BJ (cell line): ENCODE data around the gene RPP40. TPM values are rescaled to one million over a fixed set of nuclear protein-coding genes. Genes with fewer than 3 reads are reported as not detected.

Experiments
- CTCF ChIA-PET: fragments of 350-600 bp; formaldehyde crosslinking; extraction: SDS; loops from one replicate; lab custom pipeline; 2021; ENCODE audit warnings: antibody characterized with exemption, inconsistent platforms; lab: Yijun Ruan, JAX
- POLR2A ChIA-PET: fragments of 300-600 bp; sonication (Branson Sonifier 250); formaldehyde crosslinking; extraction: SDS; loops from one replicate; lab custom pipeline; 2021; ENCODE audit warnings: antibody characterized with exemption; lab: Charles Lee
- DNase-seq: peaks from one replicate; pipeline ENCODE4 v3.0.0-alpha.2; 2011; ENCODE audit warnings: low read depth
- H3K27me3 ChIP-seq: 2 replicates; pipeline ENCODE4 v1.6.0; 2011; ENCODE audit warnings: low read length; ENCODE audit not compliant: control insufficient read depth, insufficient read depth
- H3K36me3 ChIP-seq: 2 replicates; pipeline ENCODE4 v1.5.1; 2011; ENCODE audit warnings: low read length; ENCODE audit not compliant: control insufficient read depth, insufficient read depth
- H3K4me3 ChIP-seq: 2 replicates; pipeline ENCODE4 v1.5.1; 2011; ENCODE audit warnings: low read depth, mild to moderate bottlenecking, control low read depth, low read length
- polyA plus RNA-seq: library from polyadenylated mRNA; depleted of rRNA; stranded (reverse); fragments of >200 nt; gene quantifications from 2 replicates; pipeline ENCODE4 v1.2.3, GENCODE V29; 2011
- TF ChIP-seq, protein P1 (sequence below): IDR thresholded peaks from 2 replicates; pipeline ENCODE4 v1.5.1; 2011; ENCODE audit warnings: low read depth, mild to moderate bottlenecking, control low read depth, inconsistent platforms, low read length, moderate library complexity; ENCODE audit not compliant: insufficient read depth

RPP40 gene
- polyA plus RNA-seq, 1 experiment = 5.6 TPM

DNA sequence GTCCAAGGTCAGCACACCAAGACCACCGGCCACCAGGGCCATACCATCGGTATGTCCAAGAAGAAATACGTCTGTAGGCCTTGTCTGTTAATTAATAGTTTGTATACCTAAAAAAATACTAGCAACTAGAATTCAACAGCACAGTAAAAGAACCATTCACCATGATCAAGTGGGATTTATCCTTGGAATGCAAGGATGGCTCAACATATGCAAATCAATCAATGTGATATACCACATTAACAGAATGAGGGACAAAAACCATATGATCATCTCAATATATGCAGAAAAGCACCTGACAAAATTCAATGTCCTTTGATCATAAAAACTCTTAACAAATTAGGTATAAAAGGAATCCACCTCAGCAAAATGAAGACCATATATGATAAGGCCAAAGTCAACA, 24.4 kb downstream of the RPP40 start:
- no peak for DNase-seq
- ChIA-PET CTCF (no interaction called here), POLR2A (no interaction called here)
- Histone ChIP-seq H3K36me3 (no peaks in the 10 kb centered on the region), H3K4me3 (no peak overlapping the region), H3K27me3 (no peaks in the 10 kb centered on the region; the same call in 1 of the 2 replicates)
- TF ChIP-seq, protein P1, sequence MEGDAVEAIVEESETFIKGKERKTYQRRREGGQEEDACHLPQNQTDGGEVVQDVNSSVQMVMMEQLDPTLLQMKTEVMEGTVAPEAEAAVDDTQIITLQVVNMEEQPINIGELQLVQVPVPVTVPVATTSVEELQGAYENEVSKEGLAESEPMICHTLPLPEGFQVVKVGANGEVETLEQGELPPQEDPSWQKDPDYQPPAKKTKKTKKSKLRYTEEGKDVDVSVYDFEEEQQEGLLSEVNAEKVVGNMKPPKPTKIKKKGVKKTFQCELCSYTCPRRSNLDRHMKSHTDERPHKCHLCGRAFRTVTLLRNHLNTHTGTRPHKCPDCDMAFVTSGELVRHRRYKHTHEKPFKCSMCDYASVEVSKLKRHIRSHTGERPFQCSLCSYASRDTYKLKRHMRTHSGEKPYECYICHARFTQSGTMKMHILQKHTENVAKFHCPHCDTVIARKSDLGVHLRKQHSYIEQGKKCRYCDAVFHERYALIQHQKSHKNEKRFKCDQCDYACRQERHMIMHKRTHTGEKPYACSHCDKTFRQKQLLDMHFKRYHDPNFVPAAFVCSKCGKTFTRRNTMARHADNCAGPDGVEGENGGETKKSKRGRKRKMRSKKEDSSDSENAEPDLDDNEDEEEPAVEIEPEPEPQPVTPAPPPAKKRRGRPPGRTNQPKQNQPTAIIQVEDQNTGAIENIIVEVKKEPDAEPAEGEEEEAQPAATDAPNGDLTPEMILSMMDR = no peak

DNA sequence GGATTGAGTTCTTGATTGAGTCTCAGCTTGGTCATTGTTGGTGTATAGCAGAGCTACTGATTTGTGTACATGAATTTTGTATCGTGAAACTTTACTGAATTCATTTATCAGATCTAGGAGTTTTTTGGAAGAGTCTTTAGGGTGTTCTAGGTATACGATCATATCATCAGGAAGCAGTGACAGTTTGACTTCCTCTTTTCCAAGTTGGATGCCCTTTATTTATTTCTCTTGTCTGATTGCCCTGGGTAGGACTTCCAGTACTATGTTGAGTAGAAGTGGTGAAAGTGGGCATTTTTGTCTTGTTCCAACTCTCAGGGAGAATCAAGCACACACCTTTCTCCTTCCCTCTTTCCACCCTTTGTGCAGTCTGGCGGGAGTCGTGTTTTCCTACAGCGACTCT, 26.4 kb downstream of the RPP40 start:
- POLR2A ChIA-PET = no interaction called here
- CTCF ChIA-PET = no interaction called here
- no peaks in the 10 kb centered on the region for H3K36me3 ChIP-seq

DNA sequence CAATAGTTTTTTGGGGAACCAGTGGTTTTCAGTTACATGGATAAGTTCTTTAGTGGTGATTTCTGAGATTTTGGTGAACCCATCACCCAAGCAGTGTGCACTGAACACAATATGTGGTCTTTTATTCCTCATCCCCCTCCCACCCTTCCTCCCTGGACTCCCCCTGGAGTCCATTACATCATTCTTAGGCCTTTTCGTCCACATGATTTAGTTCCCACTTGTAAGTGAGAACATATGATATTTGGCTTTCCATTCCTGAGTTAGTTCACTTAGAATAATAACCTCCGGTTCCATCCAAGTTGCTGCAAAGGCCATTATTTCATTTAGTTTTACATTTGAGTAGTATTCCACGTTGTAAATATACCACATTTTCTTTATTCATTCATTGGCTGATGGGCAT, 28.3 kb downstream of the RPP40 start:
- DNase-seq = no peak
- Histone ChIP-seq H3K36me3 (no peaks in the 10 kb centered on the region), H3K27me3 (peaks cover 6% of the 10 kb centered on the region), H3K4me3 (no peak overlapping the region)
- POLR2A ChIA-PET = no interaction called here
- TF ChIP-seq, protein P1 = no peak
- CTCF ChIA-PET = interaction anchor here (1.7 kb wide), 1 partner anchor 10 kb away, joined by 5 read pairs; no protein-coding TSS in a partner anchor

More for the DNA sequence above, 26.4 kb downstream of the RPP40 start:
- H3K27me3 ChIP-seq = no peaks in the 10 kb centered on the region; the same call in 1 of the 2 replicates
- no peak for DNase-seq
- TF ChIP-seq, protein P1 = no peak
- H3K4me3 ChIP-seq = no peak overlapping the region

DNA sequence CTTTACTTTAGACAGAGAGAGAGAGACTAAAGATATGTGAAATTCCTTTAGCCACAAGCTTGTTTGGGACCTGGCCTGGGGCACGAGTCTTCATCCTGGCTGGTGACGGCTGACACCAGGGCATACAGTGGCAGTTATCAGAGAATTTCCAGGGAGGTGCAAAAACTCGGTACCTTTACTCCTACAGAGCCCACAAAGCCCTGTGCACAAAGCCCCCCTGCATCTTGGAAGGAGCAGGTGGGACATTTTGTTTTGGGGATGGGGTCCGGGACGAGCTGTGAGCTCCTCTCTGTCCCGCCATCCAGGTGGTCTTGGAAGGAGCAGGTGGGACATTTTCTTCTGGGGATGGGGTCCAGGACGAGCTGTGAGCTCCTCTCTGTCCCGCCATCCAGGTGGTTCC, 28.9 kb downstream of the RPP40 start:
- no peaks in the 10 kb centered on the region for H3K36me3 ChIP-seq
- POLR2A ChIA-PET = interaction anchor here (0.7 kb wide), 1 partner anchor 11 kb away, joined by 3 read pairs; no protein-coding TSS in a partner anchor
- DNase-seq = no peak
- H3K4me3 ChIP-seq = no peak overlapping the region
- peaks cover 6% of the 10 kb centered on the region for H3K27me3 ChIP-seq
- TF ChIP-seq, protein P1 = no peak
- CTCF ChIA-PET = interaction anchor here (1.7 kb wide), 1 partner anchor 11 kb away, joined by 5 read pairs; no protein-coding TSS in a partner anchor

DNA sequence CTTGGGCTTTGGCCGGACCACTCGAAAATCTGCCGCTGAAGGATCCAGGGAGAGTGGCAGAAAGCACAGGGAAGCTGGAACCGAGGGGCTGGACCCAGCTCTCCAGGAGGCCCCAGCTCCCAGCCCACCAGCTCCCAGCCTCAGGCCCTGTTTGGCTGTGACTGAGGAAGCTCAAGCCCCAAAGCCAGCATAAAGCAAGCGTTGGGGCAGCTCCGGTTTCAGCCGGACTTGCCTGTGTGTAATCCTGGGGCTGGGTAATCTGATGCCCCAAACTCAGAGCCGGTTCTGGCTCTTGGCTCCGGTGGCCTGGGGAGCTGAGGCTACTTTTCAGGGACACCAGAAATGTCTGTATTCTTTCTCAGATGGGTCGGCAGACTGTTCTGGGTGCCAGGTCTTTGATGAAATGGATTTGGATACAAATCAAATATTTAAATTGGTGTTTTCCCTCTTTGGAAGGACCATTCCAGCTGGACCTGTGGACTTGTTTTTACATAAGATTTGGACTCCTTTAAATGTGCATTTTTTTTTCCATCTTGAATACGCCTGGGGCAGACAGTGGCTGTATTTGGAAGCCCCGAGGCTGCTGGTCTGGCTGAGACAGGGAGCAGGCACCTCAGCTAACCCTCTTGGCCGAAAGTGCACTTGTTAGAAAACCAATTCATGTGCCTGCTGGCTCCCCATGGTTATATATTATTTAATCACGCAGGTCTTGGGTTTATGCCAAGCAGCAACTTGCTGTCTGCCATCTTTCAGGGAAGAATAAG, 29.7 kb downstream of the RPP40 start:
- H3K36me3 ChIP-seq = no peaks in the 10 kb centered on the region
- TF ChIP-seq, protein P1 = no peak
- peak; percentile 12 for DNase-seq
- H3K4me3 ChIP-seq = no peak overlapping the region
- H3K27me3 ChIP-seq = peaks cover 8% of the 10 kb centered on the region
- CTCF ChIA-PET = interaction anchor here (0.8 to 1.7 kb wide), 2 partner anchors 8 to 12 kb away, joined by 3 to 5 read pairs; no protein-coding TSS in a partner anchor
- POLR2A ChIA-PET = interaction anchor here (0.7 kb wide), 1 partner anchor 10 kb away, joined by 3 read pairs; no protein-coding TSS in a partner anchor
